NCI-H1694 treated with DMSO at 0.1 percent for 48 hours (cell line): ENCODE measurements around the gene NRGN.

Experiments
- DNase-seq: peaks from one replicate; lab custom pipeline; 2025; lab: John Stamatoyannopoulos, UW

The NRGN gene

DNA sequence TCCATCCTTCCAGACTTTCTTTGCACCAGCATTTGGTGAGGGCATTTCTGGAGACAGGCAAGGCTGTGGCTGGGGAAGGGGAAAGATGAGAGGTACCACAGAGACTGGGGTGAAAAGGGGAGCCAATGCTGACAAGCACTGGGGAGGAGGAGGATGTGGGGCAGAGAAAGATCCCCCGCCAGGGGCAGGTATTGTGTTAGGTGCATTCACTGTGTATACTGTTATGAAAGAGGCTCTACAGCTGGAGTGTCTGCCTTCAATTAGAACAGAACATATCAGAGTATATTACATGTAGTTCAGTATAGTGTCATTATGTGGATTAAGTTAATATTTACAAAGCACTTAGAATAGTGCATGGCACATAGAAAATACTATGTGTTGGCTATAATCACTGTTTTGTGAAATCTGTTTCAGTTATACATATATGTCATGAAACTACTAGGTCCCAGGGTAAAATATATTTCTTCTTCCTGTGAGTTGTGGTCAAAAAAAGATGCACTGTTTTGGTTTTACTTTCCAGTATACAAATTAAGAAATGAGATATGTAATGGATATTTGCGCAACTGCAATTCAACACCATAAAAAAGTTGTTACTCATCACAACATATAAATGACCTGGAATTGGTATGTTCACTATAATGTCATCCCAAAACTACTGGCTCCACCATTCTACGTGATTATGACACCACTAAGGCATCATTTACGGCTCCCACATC lies 52.0 kb downstream of the NRGN start:
- no peak for DNase-seq

DNA sequence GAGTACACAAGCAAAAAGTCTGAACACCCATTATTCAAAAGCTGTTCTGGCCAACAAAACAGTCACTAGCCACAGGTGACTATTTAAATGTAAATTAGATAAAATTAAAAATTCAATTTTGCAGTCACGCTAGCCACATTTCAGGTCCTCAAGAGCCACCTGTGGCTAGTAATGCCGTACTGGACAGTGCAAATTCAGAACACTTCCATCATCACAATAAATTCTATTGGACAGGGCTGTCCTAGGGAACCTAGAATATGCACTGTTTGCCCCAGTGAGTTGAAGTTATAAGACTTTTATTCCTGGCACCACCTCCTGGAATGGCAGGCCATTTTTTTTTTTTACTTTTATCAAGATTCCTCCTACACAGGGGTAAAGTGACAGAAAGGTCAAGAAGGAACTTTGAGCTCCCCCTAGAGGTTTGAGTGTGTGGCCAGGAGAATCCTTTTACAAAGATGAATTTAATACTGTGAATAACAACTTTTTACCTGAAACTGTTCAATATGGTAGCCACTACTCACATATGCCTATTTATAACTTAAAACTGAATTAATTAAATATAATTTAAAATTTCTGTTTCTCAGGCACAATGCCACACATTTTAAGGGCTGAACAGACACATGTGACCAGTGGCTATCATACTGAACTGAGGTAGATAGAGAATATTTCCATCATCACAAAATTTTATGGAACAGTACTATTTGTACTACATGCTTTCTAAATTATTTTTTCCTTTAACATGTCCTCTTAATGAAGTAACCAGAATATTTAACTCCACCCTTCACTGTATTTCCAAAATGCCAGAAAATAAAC lies 53.9 kb downstream of the NRGN start:
- no peak for DNase-seq

DNA sequence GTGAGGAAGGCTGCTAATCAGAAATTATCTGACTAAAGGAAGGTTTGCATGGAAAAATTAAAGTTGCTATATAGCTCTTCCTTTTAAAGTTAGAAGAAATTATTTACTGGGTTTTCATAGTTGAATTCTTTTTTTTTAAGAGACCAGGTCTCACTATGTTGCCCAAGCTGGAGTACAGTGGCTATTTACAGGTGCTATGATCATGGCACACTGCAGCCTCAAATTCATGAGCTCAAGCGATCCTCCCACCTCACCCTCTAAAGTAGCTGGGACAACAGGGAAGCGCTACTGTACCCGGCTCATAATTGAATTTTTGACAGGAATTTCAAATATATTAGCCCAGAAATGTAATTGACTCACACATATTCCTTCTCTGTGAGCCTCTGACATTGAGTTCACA lies 56.6 kb downstream of the NRGN start:
- DNase-seq, result no peak
